CD14-positive monocyte (primary cell): ENCODE measurements around the gene PLA2G2C. TPM values are rescaled to one million over a fixed set of nuclear protein-coding genes. Genes with fewer than 3 reads are reported as not detected.
A peak's percentile ranks its signal among the peaks of the same experiment; 100 is the strongest.

Source experiments
- DNase-seq, 3 donors: peaks; one replicate each; pipeline ENCODE4 v3.0.0-alpha.2; 2011 to 2022
- H2AFZ ChIP-seq: 2 replicates; pipeline ENCODE4 v1.6.0; 2012; ENCODE audit warnings: mild to moderate bottlenecking, low read depth, low read length, inconsistent platforms; ENCODE audit not compliant: insufficient read depth, poor library complexity, severe bottlenecking
- H3K27ac ChIP-seq, 2 donors: 1 replicate in 1 of 2; 2 replicates in 1 of 2; pipeline ENCODE4 v1.5.1; 2012 to 2013; ENCODE audit warnings: low read length in 2 of 2, control low read depth in 1 of 2, inconsistent platforms in 1 of 2, low read depth in 1 of 2, mild to moderate bottlenecking in 1 of 2
- H3K27me3 ChIP-seq, 2 donors: one replicate each; pipeline versions ENCODE4 v1.6.0 to v1.6.1; 2011 to 2013; ENCODE audit warnings: low read length in 2 of 2; ENCODE audit not compliant: control insufficient read depth in 2 of 2, insufficient read depth in 2 of 2
- H3K36me3 ChIP-seq, 2 donors: replicated peaks in 1 of 2; 1 replicate in 1 of 2; 2 replicates in 1 of 2; pipeline versions ENCODE4 v1.5.1 to v1.6.1; 2012 to 2013; ENCODE audit warnings: low read length in 2 of 2, control low read depth in 1 of 2, inconsistent platforms in 1 of 2, mild to moderate bottlenecking in 1 of 2; ENCODE audit not compliant: insufficient read depth in 2 of 2, control insufficient read depth in 1 of 2
- H3K4me1 ChIP-seq, 2 donors: 1 replicate in 1 of 2; 2 replicates in 1 of 2; pipeline versions ENCODE4 v1.5.1 to v1.6.1; 2012 to 2013; ENCODE audit warnings: low read length in 2 of 2, control low read depth in 1 of 2, inconsistent platforms in 1 of 2, mild to moderate bottlenecking in 1 of 2, moderate library complexity in 1 of 2; ENCODE audit not compliant: insufficient read depth in 2 of 2, control insufficient read depth in 1 of 2
- H3K4me2 ChIP-seq: replicated peaks from 2 replicates; pipeline ENCODE3; 2012; ENCODE audit warnings: low read length, moderate library complexity, mild to moderate bottlenecking; ENCODE audit not compliant: poor library complexity, severe bottlenecking; ENCODE audit errors: extremely low read depth
- H3K4me3 ChIP-seq, 3 experiments: fragments of 200-600 bp in 1 of 3; sonication (generic) in 1 of 3; replicated peaks in 1 of 3; 1 replicate in 2 of 3; 2 replicates in 1 of 3; pipeline ENCODE4 v1.5.1; 2011 to 2013; ENCODE audit warnings: low read length in 3 of 3, mild to moderate bottlenecking in 3 of 3, control low read depth in 2 of 3, low read depth in 2 of 3, inconsistent platforms in 1 of 3, moderate library complexity in 1 of 3
- H3K79me2 ChIP-seq: 2 replicates; pipeline ENCODE4 v1.6.0; 2012; ENCODE audit warnings: mild to moderate bottlenecking, control low read depth, inconsistent platforms, low read length, moderate library complexity; ENCODE audit not compliant: insufficient read depth
- H3K9ac ChIP-seq: 2 replicates; pipeline ENCODE4 v1.6.0; 2017; ENCODE audit warnings: low read length, mild to moderate bottlenecking; ENCODE audit not compliant: insufficient read depth, poor library complexity, severe bottlenecking
- H3K9me3 ChIP-seq, 2 donors: replicated peaks in 1 of 2; 1 replicate in 1 of 2; 2 replicates in 1 of 2; pipeline versions ENCODE4 v1.5.1 to v1.6.1; 2012 to 2013; ENCODE audit warnings: low read length in 2 of 2, control low read depth in 1 of 2; ENCODE audit not compliant: control insufficient read depth in 1 of 2, insufficient read depth in 1 of 2
- H4K20me1 ChIP-seq: 2 replicates; pipeline ENCODE4 v1.6.0; 2012; ENCODE audit warnings: mild to moderate bottlenecking, low read length, control low read depth, moderate library complexity; ENCODE audit not compliant: insufficient read depth
- H3K27ac Mint-ChIP-seq, 7 donors: one replicate each; pipeline ENCODE4 v1.8.0; 2020; ENCODE audit warnings: mild to moderate bottlenecking in 7 of 7, mixed read lengths in 7 of 7, moderate library complexity in 6 of 7, inconsistent platforms in 2 of 7
- H3K27me3 Mint-ChIP-seq, 3 donors: one replicate each; pipeline ENCODE4 v1.8.0; 2021 to 2022; ENCODE audit warnings: low read depth in 3 of 3, mild to moderate bottlenecking in 3 of 3, mixed read lengths in 3 of 3, moderate library complexity in 3 of 3, inconsistent platforms in 1 of 3
- H3K36me3 Mint-ChIP-seq, 2 donors: one replicate each; pipeline ENCODE4 v1.8.0; 2020; ENCODE audit warnings: mixed read lengths in 2 of 2, inconsistent platforms in 1 of 2, mild to moderate bottlenecking in 1 of 2
- H3K4me1 Mint-ChIP-seq: one replicate; pipeline ENCODE4 v1.8.0; 2020; ENCODE audit warnings: mild to moderate bottlenecking, mixed read lengths
- H3K4me3 Mint-ChIP-seq, 2 donors: one replicate each; pipeline ENCODE4 v1.8.0; 2020; ENCODE audit warnings: mild to moderate bottlenecking in 2 of 2, mixed read lengths in 2 of 2, moderate library complexity in 1 of 2
- H3K9me3 Mint-ChIP-seq, 7 donors: one replicate each; pipeline ENCODE4 v1.8.0; 2020 to 2022; ENCODE audit warnings: mixed read lengths in 7 of 7, mild to moderate bottlenecking in 6 of 7, moderate library complexity in 6 of 7, inconsistent platforms in 2 of 7
- WGBS: methylation state at CpG from one replicate; pipeline ENCODE4 v1.1.5; 2013; ENCODE audit warnings: missing lambda C conversion rate; ENCODE audit not compliant: insufficient coverage; 5-methylcytosine and 5-hydroxymethylcytosine counted together
- intact Hi-C, 2 donors: fragments of 100-400 bp; cut with micrococcal nuclease; formaldehyde crosslinking; loops; one replicate each; pipeline versions ENCODE4 v1.15.0 to v1.15.1; 2023
- polyA plus RNA-seq, 3 donors: library from polyadenylated mRNA; depleted of rRNA in 1 of 3; unstranded in 2 of 3; stranded (reverse) in 1 of 3; fragments of 300-500 nt in 2 of 3; fragments of >200 nt in 1 of 3; fragmentation: Illumina TruSeq in 2 of 3; gene quantifications; 1 replicate in 2 of 3; 2 replicates in 1 of 3; pipeline ENCODE4 v1.2.3, GENCODE V29; 2012 to 2021
- TF ChIP-seq, protein P1 (sequence below): fragments of 200-600 bp; IDR thresholded peaks from one replicate; pipeline ENCODE4 v1.8.0; 2022; ENCODE audit warnings: antibody characterized with exemption, mild to moderate bottlenecking

Gene PLA2G2C
- polyA plus RNA-seq, 3 donors: 0.07 to 0.40 TPM; not detected in 1

DNA sequence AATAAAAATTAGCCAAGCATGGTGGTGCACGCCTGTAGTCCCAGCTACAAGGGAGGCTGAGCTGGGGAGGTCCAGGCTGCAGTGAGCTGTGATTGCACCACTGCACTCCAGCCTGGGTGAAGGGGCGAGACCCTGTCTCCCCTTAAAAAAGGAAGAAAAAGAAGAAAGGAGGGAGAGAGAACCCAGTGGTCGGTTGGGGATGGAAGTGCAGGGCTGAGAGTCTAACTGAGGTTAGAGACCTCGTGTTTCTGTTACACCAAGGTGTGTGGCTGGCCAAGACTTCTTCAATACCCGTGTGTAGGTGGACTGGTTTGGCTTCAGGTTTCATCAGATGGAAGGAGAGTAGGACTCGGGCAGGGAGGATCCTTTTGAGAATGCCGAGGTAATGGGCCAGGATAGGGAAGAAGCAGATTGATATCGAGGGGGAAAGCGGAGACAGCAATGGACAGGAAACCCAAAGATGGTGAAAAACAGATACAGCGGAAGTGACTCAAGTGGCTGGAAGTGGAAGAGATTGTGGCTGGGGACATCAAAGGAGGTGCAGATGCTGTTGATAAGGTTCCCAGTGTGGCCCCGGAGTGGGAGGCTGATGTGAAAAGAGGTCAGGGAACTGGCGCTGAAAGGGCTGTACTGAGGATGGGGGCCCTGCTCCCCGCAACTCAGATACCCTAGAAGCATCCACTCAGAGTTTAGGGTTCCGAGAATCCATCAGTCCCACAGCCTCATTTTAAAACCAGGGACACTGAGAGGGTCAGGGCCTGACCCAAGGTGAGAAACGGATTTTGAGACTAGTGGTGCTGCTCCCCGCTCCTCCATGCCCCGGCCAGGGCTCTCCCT is 1.1 kb downstream of the PLA2G2C start:
- H3K27me3 ChIP-seq: peaks cover 38 to 49% of the 10 kb centered on the region in 2 donors
- no peak overlapping the region for H3K9ac ChIP-seq
- peak overlapping the region in 1 of 2 donors; percentile 22 for H3K27ac ChIP-seq
- peak overlapping the region; percentile 45 to 76 for H3K4me3 Mint-ChIP-seq
- H3K4me3 ChIP-seq: no peak overlapping the region
- peak overlapping the region; percentile 0 to 65 (median 32) for H3K27ac Mint-ChIP-seq
- H3K36me3 Mint-ChIP-seq: peaks cover 0 to 5% of the 10 kb centered on the region in 2 donors
- TF ChIP-seq, protein P1, sequence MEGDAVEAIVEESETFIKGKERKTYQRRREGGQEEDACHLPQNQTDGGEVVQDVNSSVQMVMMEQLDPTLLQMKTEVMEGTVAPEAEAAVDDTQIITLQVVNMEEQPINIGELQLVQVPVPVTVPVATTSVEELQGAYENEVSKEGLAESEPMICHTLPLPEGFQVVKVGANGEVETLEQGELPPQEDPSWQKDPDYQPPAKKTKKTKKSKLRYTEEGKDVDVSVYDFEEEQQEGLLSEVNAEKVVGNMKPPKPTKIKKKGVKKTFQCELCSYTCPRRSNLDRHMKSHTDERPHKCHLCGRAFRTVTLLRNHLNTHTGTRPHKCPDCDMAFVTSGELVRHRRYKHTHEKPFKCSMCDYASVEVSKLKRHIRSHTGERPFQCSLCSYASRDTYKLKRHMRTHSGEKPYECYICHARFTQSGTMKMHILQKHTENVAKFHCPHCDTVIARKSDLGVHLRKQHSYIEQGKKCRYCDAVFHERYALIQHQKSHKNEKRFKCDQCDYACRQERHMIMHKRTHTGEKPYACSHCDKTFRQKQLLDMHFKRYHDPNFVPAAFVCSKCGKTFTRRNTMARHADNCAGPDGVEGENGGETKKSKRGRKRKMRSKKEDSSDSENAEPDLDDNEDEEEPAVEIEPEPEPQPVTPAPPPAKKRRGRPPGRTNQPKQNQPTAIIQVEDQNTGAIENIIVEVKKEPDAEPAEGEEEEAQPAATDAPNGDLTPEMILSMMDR: no peak
- H3K4me1 Mint-ChIP-seq: peaks cover 31% of the 10 kb centered on the region
- H3K4me1 ChIP-seq: peaks cover 20 to 23% of the 10 kb centered on the region in 2 donors
- H3K79me2 ChIP-seq: no peaks in the 10 kb centered on the region
- peaks cover 0 to 10% (median 5%) of the 10 kb centered on the region in 7 donors for H3K9me3 Mint-ChIP-seq
- H4K20me1 ChIP-seq: no peaks in the 10 kb centered on the region
- no peaks in the 10 kb centered on the region for H3K36me3 ChIP-seq
- DNase-seq: peak in 1 of 3 donors; percentile 14
- H2AFZ ChIP-seq: no peak overlapping the region
- peak overlapping the region; percentile 42 for H3K4me2 ChIP-seq
- 40% methylated on average over 13 of the region's 17 CpGs for WGBS
- H3K27me3 Mint-ChIP-seq: peaks cover 52 to 65% (median 59%) of the 10 kb centered on the region in 3 donors
- no peaks in the 10 kb centered on the region for H3K9me3 ChIP-seq
- intact Hi-C loops: no loop called here

DNA sequence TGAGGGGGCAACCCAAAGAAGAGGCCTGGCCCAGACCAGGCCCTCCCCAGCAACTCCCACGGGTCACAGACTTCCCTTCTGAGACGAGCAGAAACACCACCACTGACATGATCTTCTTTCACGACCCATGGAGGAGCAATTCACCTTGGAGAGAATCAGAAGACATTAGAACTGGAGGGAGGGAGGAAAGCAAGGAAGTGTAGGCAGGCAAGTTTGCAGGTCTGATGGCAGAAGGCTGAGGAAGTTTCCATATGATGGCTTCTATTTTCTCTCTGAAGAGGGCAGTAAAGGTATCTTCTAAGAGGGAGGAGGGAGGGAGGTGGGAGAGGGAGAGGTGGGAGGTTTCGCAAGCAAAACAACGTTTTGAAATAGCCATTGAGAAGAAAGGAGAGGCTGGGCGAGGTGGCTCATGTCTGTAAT is 1.8 kb downstream of the PLA2G2C start:
- H3K9me3 Mint-ChIP-seq: peaks cover 7 to 16% (median 12%) of the 10 kb centered on the region in 7 donors
- H3K27ac ChIP-seq: no peak overlapping the region
- no peaks in the 10 kb centered on the region for H4K20me1 ChIP-seq
- H2AFZ ChIP-seq: no peak overlapping the region
- H3K9me3 ChIP-seq: peaks cover 6 to 7% of the 10 kb centered on the region in 2 donors
- H3K36me3 Mint-ChIP-seq: peaks cover 0 to 5% of the 10 kb centered on the region in 2 donors
- no peak overlapping the region for H3K4me2 ChIP-seq
- intact Hi-C loops: no loop called here
- peak overlapping the region in 1 of 7 donors; percentile 2 for H3K27ac Mint-ChIP-seq
- no peak overlapping the region for H3K9ac ChIP-seq
- H3K4me3 Mint-ChIP-seq: peak overlapping the region in 1 of 2 donors; percentile 76
- H3K27me3 Mint-ChIP-seq: peaks cover 48 to 60% (median 56%) of the 10 kb centered on the region in 3 donors
- no peaks in the 10 kb centered on the region for H3K36me3 ChIP-seq
- TF ChIP-seq, protein P1: no peak
- DNase-seq: no peak
- no peaks in the 10 kb centered on the region for H3K79me2 ChIP-seq
- WGBS: no CpG with 5 or more reads among the region's 6 CpGs
- H3K27me3 ChIP-seq: peaks cover 38 to 49% of the 10 kb centered on the region in 2 donors
- H3K4me1 ChIP-seq: peaks cover 20 to 23% of the 10 kb centered on the region in 2 donors
- H3K4me3 ChIP-seq: no peak overlapping the region
- peaks cover 31% of the 10 kb centered on the region for H3K4me1 Mint-ChIP-seq
